HG03460 (cell line): ENCODE data around the gene ELL.
"Not testable (repeated sequence)": the region's sequence is repeated elsewhere in the genome, so short reads cannot be mapped to it uniquely, and the experiment has no call there.

ENCODE experiments used
- ATAC-seq: cut with Tn5 transposase; IDR thresholded peaks from one replicate; pipeline ENCODE4 v1.9.1; 2021; ENCODE audit not compliant: unreplicated experiment

The ELL gene

DNA sequence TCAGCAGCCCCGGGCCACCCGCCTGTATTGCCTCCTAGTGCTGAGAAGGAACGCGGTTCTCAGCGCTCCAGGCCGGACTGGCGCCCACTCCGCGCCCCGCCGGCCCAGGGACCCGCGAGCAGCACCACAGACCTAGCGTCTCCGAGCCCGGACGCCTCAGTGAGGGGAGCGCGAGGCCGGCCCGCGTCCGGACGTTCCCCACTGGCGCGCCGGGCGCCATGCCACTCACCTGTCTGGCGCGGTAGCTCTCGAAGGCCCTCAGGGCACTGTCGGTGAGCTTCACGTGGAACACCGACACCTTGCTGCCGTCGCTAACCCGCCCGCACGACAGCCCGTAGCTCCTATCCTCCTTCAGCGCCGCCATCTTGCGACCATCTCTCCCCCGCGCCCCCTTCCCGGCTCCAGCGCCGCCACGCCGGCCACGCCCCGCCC, at the start of gene ELL:
Gene ELL (minus strand): TSS at position 379 of the 432 bp plus-strand sequence. CDS start 15 bp downstream, at position 364.
- no peak for ATAC-seq

DNA sequence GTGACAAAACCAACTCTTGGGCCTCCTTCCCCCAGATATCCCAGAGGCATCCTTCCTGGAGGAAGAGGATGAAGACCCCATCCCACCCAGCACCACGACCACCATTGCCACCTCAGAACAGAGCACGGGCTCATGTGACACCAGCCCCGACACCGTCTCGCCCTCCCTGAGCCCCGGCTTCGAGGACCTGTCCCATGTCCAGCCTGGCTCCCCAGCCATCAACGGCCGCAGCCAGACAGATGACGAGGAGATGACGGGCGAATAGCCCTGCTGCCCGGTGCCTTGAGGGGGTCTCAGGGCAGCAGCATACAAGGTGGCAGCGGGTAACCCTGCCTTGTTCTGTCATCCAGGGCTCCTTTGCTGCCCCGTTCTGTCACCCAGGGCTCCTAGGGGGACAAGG, 46.5 kb upstream of the ELL start:
- no peak for ATAC-seq

- ATAC-seq, result no peak
Observed at GRCh38 chr19:18566953-18567352, 45.1 kb upstream of the ELL start.

- no peak for ATAC-seq
Observed at GRCh38 chr19:18562086-18562485, 40.2 kb upstream of the ELL start.

GRCh38 chr19:18559685-18560084, 37.8 kb upstream of the ELL start:
- no peak for ATAC-seq

GRCh38 chr19:18558604-18559003, 36.7 kb upstream of the ELL start:
- no peak for ATAC-seq

GRCh38 chr19:18558202-18558555, 36.3 kb upstream of the ELL start:
- no peak for ATAC-seq

DNA sequence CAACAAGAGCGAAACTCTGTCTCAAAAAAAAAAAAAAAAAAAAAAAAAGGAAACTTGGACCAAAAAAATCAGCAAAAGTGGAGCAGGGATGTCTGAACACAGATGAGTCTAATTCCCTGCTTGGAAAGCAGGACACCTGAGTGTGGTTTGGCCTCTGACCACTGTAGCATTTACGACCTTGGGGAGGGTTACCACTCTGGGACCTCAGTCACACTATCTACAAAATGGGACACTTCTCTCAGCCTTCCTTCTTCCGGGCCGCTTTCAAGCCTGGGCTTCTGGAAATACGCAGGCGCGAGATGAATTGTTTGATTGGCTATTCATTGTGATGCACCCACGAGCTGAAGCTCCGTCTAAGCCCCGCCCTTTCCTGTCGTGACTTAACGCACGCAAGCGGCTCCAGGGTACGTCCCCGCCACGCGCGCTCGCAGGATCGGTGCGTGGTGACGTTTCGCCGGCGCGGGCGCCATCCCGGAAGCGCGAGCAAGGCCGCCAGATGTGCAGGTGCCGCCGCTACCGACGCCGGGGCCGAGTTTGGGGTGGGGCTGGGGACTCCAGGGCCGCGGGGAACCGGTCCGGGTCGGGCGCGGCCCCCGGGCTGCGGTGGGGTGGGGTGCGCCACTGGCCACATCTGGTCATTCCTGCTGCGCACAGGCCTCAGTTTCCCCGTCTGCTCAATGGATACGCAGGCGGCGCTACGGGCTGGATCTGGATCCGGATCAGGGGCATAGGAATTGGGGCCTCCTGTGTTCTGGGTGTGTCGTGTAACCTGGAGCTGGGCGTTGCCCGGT, 35.7 kb upstream of the ELL start, which contains the start of gene KXD1:
Gene KXD1 (plus strand): TSS at position 460 of the 791 bp plus-strand sequence. CDS start 4,187 bp downstream, outside the sequence.
- ATAC-seq, result peak; percentile 87

DNA sequence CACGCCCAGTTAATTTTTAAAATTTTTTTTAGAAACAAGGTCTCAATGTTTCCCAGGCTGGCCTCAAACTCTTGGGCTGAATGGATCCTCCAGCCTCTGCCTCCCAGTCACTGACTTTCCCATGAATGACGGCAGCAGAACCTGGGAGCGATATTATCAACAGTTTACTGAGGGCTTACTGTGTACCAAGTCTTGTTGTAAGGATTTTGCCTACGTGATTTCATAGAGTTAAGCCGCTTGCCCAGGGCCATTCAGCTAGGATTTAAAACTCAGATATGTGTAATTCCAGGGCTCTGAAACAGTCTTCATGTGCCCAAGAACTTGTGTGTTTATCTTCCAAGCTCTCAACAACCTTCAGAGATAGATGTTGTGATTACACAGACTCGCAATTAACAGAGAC, 29.8 kb upstream of the ELL start:
- ATAC-seq, result no peak

DNA sequence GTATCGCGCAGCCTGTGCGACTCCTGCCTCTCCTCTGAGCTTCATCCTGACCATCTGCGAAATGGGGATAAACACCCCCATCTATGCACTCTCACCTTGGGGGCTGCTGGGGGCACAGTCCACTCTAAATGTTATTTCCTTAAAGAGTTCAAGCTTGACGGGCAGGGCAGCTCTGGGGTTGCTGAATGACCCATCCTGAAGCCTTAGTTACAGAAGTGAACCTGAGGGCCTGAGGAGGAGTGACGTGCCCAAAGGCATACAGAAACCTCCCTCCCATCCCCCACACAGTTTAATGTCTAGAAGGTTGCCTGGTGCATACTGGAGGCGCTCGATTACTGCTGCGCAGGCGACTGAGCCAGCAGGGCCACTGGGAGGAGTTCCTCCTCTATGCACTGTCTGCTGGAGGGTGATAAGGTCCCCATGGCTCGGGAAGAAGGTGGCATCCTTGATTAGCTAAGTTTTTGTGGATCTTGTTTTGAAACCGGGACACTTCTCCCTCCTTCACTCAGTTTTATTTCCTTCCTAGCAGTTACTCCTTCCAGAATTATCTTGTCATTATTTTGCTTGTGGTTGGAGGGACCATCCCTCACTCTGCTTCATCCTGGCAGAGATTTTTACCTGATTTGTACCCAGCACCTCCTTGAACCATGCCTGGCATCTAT, 22.1 kb upstream of the ELL start:
- peak; percentile 66 for ATAC-seq

DNA sequence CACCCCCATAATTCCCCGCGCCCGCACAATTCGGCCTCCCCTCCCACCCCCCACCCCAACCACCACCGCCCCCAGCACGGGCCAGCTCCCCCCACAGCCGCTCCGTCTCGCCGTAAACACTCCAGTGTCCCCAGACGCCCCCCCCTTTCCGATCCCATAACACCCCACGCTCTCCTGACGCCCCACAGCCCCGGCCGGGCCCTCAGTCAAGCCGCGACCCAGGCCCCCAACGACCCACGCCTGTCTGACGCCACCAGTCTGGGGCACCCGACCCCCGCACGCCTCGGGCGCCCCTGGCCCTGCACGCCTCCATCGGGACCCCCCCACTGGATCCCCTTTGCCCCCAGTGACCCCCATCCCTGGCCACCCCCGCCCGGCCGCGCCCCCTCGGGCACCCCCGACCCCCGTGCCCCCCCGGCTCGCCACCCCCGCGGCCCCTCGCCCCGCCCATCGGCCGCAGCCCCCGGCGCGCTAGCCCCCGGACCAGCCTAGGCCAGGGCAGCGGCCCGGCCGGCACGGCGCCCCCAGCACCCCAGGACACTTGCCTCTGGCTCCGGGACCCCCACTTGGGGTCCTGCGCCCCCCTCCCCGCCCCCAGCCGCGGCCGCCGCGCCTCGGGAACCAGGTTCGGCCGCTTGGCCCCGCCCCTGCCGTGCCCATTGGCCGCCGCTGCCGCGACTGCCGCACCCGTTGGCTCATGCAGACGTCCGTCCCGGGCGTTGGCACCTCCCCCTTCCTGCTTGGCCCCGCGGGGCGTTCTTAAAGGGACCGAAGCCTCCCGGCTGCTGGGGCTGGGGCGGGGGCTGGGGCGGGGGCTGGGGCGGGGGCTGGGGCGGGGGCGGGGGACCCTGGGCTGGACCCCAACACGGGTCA, 21.3 kb upstream of the ELL start, which contains the start of gene FKBP8:
Gene FKBP8 (minus strand): TSS at position 633 of the 873 bp plus-strand sequence. CDS start 1,603 bp downstream, outside the sequence.
- ATAC-seq, result peak; percentile 85

GRCh38 chr19:18541992-18542940, 20.4 kb upstream of the ELL start:
- no peak for ATAC-seq

- ATAC-seq, result no peak
Observed at GRCh38 chr19:18541258-18541991, 19.6 kb upstream of the ELL start.

DNA sequence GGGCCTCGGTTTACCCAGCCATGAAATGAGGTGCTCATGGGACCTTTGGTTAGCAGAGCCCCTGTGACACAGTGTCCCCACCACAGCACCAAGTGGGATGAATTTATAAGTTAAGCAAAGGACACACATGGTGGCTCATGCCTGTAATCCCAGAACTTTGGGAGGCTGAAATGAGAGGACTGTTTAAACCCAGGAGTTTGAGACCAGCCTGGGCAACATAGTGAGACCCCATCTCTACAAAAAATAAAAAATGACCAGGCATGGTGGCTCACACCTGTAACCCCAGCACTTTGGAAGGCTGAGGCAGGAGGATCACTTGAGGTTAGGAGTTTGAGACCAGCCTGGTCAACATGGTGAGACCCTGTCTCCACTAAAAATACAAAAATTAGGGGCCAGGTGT, 18.3 kb upstream of the ELL start:
- ATAC-seq, result not testable (repeated sequence)

GRCh38 chr19:18539372-18539771, 17.5 kb upstream of the ELL start:
- no peak for ATAC-seq

DNA sequence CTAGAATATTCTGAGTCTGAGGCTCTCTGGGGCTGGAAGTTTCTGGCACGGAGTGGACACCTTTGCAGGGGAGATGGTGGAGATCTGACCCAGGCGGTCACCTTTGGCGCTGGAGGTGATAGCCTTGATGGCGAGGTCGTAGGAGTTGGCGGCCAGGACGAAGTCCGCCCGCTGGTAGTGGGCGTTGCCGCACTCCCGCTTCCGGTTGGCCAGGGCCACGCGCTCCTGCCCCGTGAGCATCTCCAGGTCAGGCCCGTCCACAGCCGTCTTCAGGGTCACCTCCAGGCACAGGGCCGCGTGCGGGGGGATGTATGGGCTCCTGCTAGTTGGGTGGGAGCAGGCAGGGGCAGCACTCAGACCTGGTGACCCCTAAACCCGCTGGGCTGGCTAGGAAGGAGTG, 16.2 kb upstream of the ELL start:
- no peak for ATAC-seq

GRCh38 chr19:18537431-18537830, 15.6 kb upstream of the ELL start:
- ATAC-seq, result no peak

- ATAC-seq, result no peak
Observed at GRCh38 chr19:18536475-18536874, 14.6 kb upstream of the ELL start.

DNA sequence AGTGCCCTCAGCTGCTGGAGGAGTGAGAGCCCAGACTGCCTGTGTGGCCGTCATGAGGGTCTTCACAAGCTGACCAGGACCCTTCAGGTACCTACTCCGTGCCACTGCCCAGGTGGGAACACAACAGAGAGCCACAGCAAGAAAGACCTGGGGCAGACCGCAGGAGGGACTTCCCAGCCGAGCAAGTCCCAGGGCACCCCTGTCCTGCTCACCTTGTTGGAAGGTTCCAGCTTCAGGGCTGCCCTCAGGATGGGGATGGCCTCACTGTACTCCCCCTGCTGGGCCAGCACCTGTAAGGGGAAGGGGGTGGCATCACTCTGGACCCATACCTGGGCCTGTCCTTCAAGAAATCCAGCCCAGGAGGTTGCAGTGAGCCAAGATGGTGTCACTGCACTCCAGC, 11.2 kb upstream of the ELL start:
- ATAC-seq, result no peak
